IMR-90 (cell line): ENCODE data around the gene RFX4.

Experiments
- MAZ ChIP-seq: IDR thresholded peaks from 2 replicates; pipeline ENCODE4 v1.6.1; 2012; ENCODE audit warnings: low read depth, mild to moderate bottlenecking, low read length, improper control_type of control experiment, moderate library complexity, borderline replicate concordance
- TF ChIP-seq, protein P1 (sequence below): conservative IDR thresholded peaks from 2 replicates; pipeline ENCODE4 v1.5.1; 2012; ENCODE audit warnings: mild to moderate bottlenecking, low read depth, low read length, improper control_type of control experiment

DNA sequence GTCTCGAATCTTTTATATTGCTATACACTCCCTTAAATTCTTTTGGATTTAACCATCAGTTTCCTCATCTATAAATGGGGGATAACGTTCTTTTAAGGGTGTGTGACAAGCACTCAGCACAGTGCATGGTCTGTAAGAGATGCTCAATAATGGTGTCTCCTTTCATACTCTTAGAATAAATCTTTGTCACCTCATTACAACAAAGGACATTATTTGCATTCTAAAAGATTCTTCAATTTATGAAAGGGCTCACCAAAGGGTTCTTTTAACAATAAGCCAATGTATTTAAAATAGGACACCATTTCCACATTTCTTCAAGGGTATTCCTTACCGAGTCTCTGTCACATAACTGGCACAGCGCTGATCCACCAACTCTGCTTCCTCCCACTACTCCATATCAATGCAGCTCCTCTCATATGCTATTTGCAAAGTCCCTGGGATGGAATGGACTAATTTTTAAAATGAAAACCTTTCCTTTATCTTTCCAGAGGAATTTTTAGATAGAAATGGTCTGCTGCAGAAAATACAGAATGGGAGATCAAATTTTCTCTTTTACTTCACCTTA is 162.5 kb downstream of the RFX4 start:
- TF ChIP-seq, protein P1, sequence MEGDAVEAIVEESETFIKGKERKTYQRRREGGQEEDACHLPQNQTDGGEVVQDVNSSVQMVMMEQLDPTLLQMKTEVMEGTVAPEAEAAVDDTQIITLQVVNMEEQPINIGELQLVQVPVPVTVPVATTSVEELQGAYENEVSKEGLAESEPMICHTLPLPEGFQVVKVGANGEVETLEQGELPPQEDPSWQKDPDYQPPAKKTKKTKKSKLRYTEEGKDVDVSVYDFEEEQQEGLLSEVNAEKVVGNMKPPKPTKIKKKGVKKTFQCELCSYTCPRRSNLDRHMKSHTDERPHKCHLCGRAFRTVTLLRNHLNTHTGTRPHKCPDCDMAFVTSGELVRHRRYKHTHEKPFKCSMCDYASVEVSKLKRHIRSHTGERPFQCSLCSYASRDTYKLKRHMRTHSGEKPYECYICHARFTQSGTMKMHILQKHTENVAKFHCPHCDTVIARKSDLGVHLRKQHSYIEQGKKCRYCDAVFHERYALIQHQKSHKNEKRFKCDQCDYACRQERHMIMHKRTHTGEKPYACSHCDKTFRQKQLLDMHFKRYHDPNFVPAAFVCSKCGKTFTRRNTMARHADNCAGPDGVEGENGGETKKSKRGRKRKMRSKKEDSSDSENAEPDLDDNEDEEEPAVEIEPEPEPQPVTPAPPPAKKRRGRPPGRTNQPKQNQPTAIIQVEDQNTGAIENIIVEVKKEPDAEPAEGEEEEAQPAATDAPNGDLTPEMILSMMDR: no peak
- TF ChIP-seq MAZ: no peak
